H9 (cell line): ENCODE results near the gene ASH1L. TPM values are rescaled to one million over a fixed set of nuclear protein-coding genes. Genes with fewer than 3 reads are reported as not detected.

Experiments
- DNase-seq: peaks from one replicate; pipeline ENCODE4 v3.0.0-alpha.2; 2017
- H2AFZ ChIP-seq: one replicate; pipeline ENCODE4 v1.6.1; 2013; ENCODE audit warnings: mild to moderate bottlenecking, low read length, control low read depth, moderate library complexity
- H2AK5ac ChIP-seq: 2 replicates; pipeline ENCODE4 v1.6.1; 2013; ENCODE audit warnings: low read length, control low read depth, mixed read lengths; ENCODE audit not compliant: insufficient read length
- H2BK120ac ChIP-seq: one replicate; pipeline ENCODE4 v1.6.1; 2013; ENCODE audit warnings: low read depth, mild to moderate bottlenecking, low read length, control low read depth, inconsistent platforms; ENCODE audit not compliant: poor library complexity, severe bottlenecking
- H2BK12ac ChIP-seq: 2 replicates; pipeline ENCODE4 v1.6.1; 2013; ENCODE audit warnings: low read length, control low read depth, mixed read lengths, low read depth; ENCODE audit not compliant: insufficient read length
- H2BK15ac ChIP-seq: 2 replicates; pipeline ENCODE4 v1.6.1; 2013; ENCODE audit warnings: low read depth, low read length, control low read depth
- H2BK20ac ChIP-seq: one replicate; pipeline ENCODE4 v1.6.1; 2013; ENCODE audit warnings: low read depth, mild to moderate bottlenecking, low read length, control low read depth, inconsistent platforms; ENCODE audit not compliant: poor library complexity, severe bottlenecking
- H2BK5ac ChIP-seq: 2 replicates; pipeline ENCODE4 v1.6.1; 2013; ENCODE audit warnings: low read length, control low read depth, mixed read lengths; ENCODE audit not compliant: insufficient read length
- H3K14ac ChIP-seq: 2 replicates; pipeline ENCODE4 v1.6.1; 2013; ENCODE audit warnings: low read length, control low read depth; ENCODE audit not compliant: insufficient read depth
- H3K18ac ChIP-seq: 2 replicates; pipeline ENCODE4 v1.6.1; 2013; ENCODE audit warnings: low read depth, mild to moderate bottlenecking, mixed read lengths, low read length, control low read depth; ENCODE audit not compliant: insufficient read length
- H3K23ac ChIP-seq: 2 replicates; pipeline ENCODE4 v1.6.1; 2013; ENCODE audit warnings: low read length, control low read depth, mixed read lengths, low read depth; ENCODE audit not compliant: insufficient read length
- H3K23me2 ChIP-seq: 2 replicates; pipeline ENCODE4 v1.6.1; 2013; ENCODE audit warnings: low read depth, mild to moderate bottlenecking, mixed read lengths, low read length, control low read depth; ENCODE audit not compliant: insufficient read length, poor library complexity, severe bottlenecking
- H3K27ac ChIP-seq: 2 replicates; pipeline ENCODE4 v1.5.1; 2013; ENCODE audit warnings: low read length, control low read depth, mixed read lengths, low read depth; ENCODE audit not compliant: insufficient read length
- H3K27me3 ChIP-seq: 2 replicates; pipeline ENCODE4 v1.6.1; 2013; ENCODE audit warnings: low read length, control low read depth, inconsistent platforms; ENCODE audit not compliant: insufficient read depth
- H3K4ac ChIP-seq: 2 replicates; pipeline ENCODE4 v1.6.1; 2013; ENCODE audit warnings: low read depth, mild to moderate bottlenecking, control low read depth, inconsistent platforms, low read length, moderate library complexity
- H3K4me1 ChIP-seq: 2 replicates; pipeline ENCODE4 v1.6.1; 2013; ENCODE audit warnings: low read length, control low read depth, inconsistent platforms; ENCODE audit not compliant: insufficient read depth
- H3K4me2 ChIP-seq: 2 replicates; pipeline ENCODE4 v1.6.1; 2013; ENCODE audit warnings: low read length, control low read depth, mixed read lengths; ENCODE audit not compliant: insufficient read length, insufficient read depth
- H3K56ac ChIP-seq: 2 replicates; pipeline ENCODE4 v1.6.1; 2013; ENCODE audit warnings: low read depth, mild to moderate bottlenecking, mixed read lengths, low read length, control low read depth; ENCODE audit not compliant: insufficient read length
- H3K79me1 ChIP-seq: 2 replicates; pipeline ENCODE4 v1.6.1; 2013; ENCODE audit warnings: low read depth, mild to moderate bottlenecking, moderate library complexity, low read length, control low read depth, inconsistent platforms; ENCODE audit not compliant: insufficient read depth, poor library complexity, severe bottlenecking
- H3K79me2 ChIP-seq: 2 replicates; pipeline ENCODE4 v1.6.1; 2013; ENCODE audit warnings: low read length, control low read depth, inconsistent platforms; ENCODE audit not compliant: insufficient read depth
- H3K9ac ChIP-seq: 2 replicates; pipeline ENCODE4 v1.6.1; 2013; ENCODE audit warnings: low read length, control low read depth, mixed read lengths; ENCODE audit not compliant: insufficient read length; ENCODE audit errors: extremely low read depth
- H3K9me3 ChIP-seq: one replicate; pipeline ENCODE4 v1.6.1; 2013; ENCODE audit warnings: low read depth, low read length, inconsistent platforms; ENCODE audit not compliant: control insufficient read depth
- H3T11ph ChIP-seq: one replicate; pipeline ENCODE4 v1.6.1; 2013; ENCODE audit warnings: mild to moderate bottlenecking, low read length, control low read depth, inconsistent platforms
- H4K20me1 ChIP-seq: one replicate; pipeline ENCODE4 v1.6.1; 2013; ENCODE audit not compliant: control insufficient read depth, insufficient read length, insufficient read depth
- H4K5ac ChIP-seq: 2 replicates; pipeline ENCODE4 v1.6.1; 2013; ENCODE audit warnings: low read depth, mild to moderate bottlenecking, mixed read lengths, low read length, control low read depth; ENCODE audit not compliant: insufficient read length
- H4K8ac ChIP-seq: replicated peaks from 2 replicates; pipeline ENCODE4 v1.6.1; 2013; ENCODE audit warnings: low read length, control low read depth, mixed read lengths, low read depth; ENCODE audit not compliant: insufficient read length
- H4K91ac ChIP-seq: 2 replicates; pipeline ENCODE4 v1.6.1; 2013; ENCODE audit warnings: low read depth, mild to moderate bottlenecking, moderate library complexity, mixed read lengths, low read length, control low read depth; ENCODE audit not compliant: insufficient read length
- H3K27ac Mint-ChIP-seq, 3 experiments: 2 replicates in 2 of 3; 3 replicates in 1 of 3; pipeline ENCODE4 v1.8.0; 2020 to 2021; ENCODE audit warnings: mixed read lengths in 3 of 3, mild to moderate bottlenecking in 1 of 3, moderate library complexity in 1 of 3
- H3K27me3 Mint-ChIP-seq: 2 replicates; pipeline ENCODE4 v1.8.0; 2021; ENCODE audit warnings: low read depth, mild to moderate bottlenecking, moderate library complexity, mixed read lengths
- H3K36me3 Mint-ChIP-seq, 3 experiments: 2 replicates in 2 of 3; 3 replicates in 1 of 3; pipeline ENCODE4 v1.8.0; 2020 to 2021; ENCODE audit warnings: low read depth in 3 of 3, mixed read lengths in 3 of 3; ENCODE audit not compliant: insufficient read depth in 1 of 3
- H3K4me1 Mint-ChIP-seq, 2 experiments: 2 replicates each; pipeline ENCODE4 v1.8.0; 2020; ENCODE audit warnings: mixed read lengths in 2 of 2
- H3K4me3 Mint-ChIP-seq, 2 experiments: 2 replicates in 1 of 2; 3 replicates in 1 of 2; pipeline ENCODE4 v1.8.0; 2020 to 2021; ENCODE audit warnings: mild to moderate bottlenecking in 2 of 2, mixed read lengths in 2 of 2, moderate library complexity in 1 of 2
- H3K9me3 Mint-ChIP-seq, 2 experiments: 2 replicates in 1 of 2; 3 replicates in 1 of 2; pipeline ENCODE4 v1.8.0; 2020; ENCODE audit warnings: mild to moderate bottlenecking in 2 of 2, mixed read lengths in 2 of 2, moderate library complexity in 1 of 2
- total RNA-seq: library from RNA; stranded (reverse); gene quantifications from 2 replicates; pipeline ENCODE4 v1.2.1, GENCODE V29; 2021
- TF ChIP-seq, protein P1 (sequence below): fragments of 200-600 bp; sonication (generic); conservative IDR thresholded peaks from 3 replicates; pipeline ENCODE4 v1.8.0; 2021; ENCODE audit warnings: antibody characterized with exemption, mild to moderate bottlenecking

The ASH1L gene
- total RNA-seq, 1 experiment from 2014 or later = 32.8 TPM

DNA sequence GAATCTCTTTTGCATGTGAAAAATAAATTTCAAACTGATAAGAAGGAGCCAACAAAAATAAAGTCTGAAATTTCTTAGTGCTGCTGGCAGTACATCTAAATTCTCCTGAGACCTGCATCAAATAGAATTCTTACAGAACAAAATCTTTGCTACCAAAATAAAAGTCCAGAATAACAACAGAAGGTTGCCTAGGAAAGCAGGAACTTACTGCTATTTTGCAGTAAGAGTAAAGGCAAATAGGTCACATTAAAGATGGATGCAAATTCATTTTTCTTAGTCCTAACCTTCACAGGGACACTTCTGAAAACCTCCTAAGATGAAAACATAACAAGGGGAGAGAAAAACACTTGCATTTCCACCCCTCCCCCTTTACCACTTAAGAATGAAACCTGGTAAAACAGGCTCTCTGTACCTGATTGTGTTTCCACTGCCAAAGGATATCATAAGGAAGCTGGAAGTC lies 182.9 kb downstream of the ASH1L start:
- Histone ChIP-seq H3K27ac (no peak overlapping the region), H3K56ac (no peak overlapping the region), H2BK15ac (no peak overlapping the region), H3K79me1 (no peaks in the 10 kb centered on the region), H2BK20ac (no peak overlapping the region), H3K4ac (no peak overlapping the region), H2BK5ac (no peak overlapping the region), H4K20me1 (no peaks in the 10 kb centered on the region), H3T11ph (no peak overlapping the region), H2AK5ac (no peak overlapping the region), H3K4me1 (no peaks in the 10 kb centered on the region; the same call in 1 of the 2 replicates), H2AFZ (no peak overlapping the region), H4K8ac (no peak overlapping the region), H3K23me2 (no peaks in the 10 kb centered on the region), H3K79me2 (no peaks in the 10 kb centered on the region), H2BK120ac (no peak overlapping the region), H3K14ac (no peak overlapping the region), H3K23ac (no peak overlapping the region), H4K91ac (no peak overlapping the region), H3K18ac (no peak overlapping the region), H3K4me2 (no peak overlapping the region), H3K9me3 (no peaks in the 10 kb centered on the region), H4K5ac (no peak overlapping the region), H3K27me3 (no peaks in the 10 kb centered on the region), H2BK12ac (no peak overlapping the region), H3K9ac (no peak overlapping the region)
- H3K27me3 Mint-ChIP-seq = no peaks in the 10 kb centered on the region
- TF ChIP-seq, protein P1, sequence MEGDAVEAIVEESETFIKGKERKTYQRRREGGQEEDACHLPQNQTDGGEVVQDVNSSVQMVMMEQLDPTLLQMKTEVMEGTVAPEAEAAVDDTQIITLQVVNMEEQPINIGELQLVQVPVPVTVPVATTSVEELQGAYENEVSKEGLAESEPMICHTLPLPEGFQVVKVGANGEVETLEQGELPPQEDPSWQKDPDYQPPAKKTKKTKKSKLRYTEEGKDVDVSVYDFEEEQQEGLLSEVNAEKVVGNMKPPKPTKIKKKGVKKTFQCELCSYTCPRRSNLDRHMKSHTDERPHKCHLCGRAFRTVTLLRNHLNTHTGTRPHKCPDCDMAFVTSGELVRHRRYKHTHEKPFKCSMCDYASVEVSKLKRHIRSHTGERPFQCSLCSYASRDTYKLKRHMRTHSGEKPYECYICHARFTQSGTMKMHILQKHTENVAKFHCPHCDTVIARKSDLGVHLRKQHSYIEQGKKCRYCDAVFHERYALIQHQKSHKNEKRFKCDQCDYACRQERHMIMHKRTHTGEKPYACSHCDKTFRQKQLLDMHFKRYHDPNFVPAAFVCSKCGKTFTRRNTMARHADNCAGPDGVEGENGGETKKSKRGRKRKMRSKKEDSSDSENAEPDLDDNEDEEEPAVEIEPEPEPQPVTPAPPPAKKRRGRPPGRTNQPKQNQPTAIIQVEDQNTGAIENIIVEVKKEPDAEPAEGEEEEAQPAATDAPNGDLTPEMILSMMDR = no peak
- no peaks in the 10 kb centered on the region for H3K9me3 Mint-ChIP-seq
- DNase-seq = no peak
- H3K27ac Mint-ChIP-seq = peak overlapping the region in 1 of 3 experiments; percentile 55; a peak in 1 of 7 replicates
- peaks cover 6 to 9% of the 10 kb centered on the region in 2 experiments; a peak in 3 of 4 replicates for H3K4me1 Mint-ChIP-seq
- H3K4me3 Mint-ChIP-seq = no peak overlapping the region
- peaks cover 16 to 37% (median 35%) of the 10 kb centered on the region in 3 experiments; a peak in 6 of 7 replicates for H3K36me3 Mint-ChIP-seq
